Cardiac muscle cell (in vitro differentiated cells and primary cell): ENCODE measurements around the gene IRX2. TPM values are rescaled to one million over a fixed set of nuclear protein-coding genes. Genes with fewer than 3 reads are reported as not detected.

ENCODE experiments used
- DNase-seq, 2 donors: peaks; one replicate each; pipeline versions ENCODE4 v3.0.0 to v3.0.0-alpha.2; 2010 to 2017; ENCODE audit warnings: low read depth in 1 of 2, low spot score in 1 of 2
- H3K27ac ChIP-seq: fragments of 200-600 bp; sonication (generic); 2 replicates; pipeline ENCODE4 v1.5.1; 2016
- H3K27me3 ChIP-seq: fragments of 200-600 bp; sonication (generic); 2 replicates; pipeline ENCODE4 v1.6.0; 2016; ENCODE audit warnings: control low read depth
- H3K36me3 ChIP-seq: fragments of 200-600 bp; sonication (generic); 2 replicates; pipeline ENCODE4 v1.5.1; 2016; ENCODE audit warnings: control low read depth
- H3K4me1 ChIP-seq: fragments of 200-600 bp; sonication (generic); 2 replicates; pipeline ENCODE4 v1.8.1; 2017; ENCODE audit warnings: low read depth, mild to moderate bottlenecking, mixed run types
- H3K4me3 ChIP-seq: fragments of 200-600 bp; sonication (generic); 2 replicates; pipeline ENCODE4 v1.5.1; 2016; ENCODE audit warnings: mild to moderate bottlenecking
- H3K9me3 ChIP-seq: fragments of 200-600 bp; sonication (generic); 2 replicates; pipeline ENCODE4 v1.5.1; 2017; ENCODE audit warnings: low read depth, mild to moderate bottlenecking, control low read depth
- polyA plus RNA-seq: library from polyadenylated mRNA; unstranded; fragments of >200 nt; fragmentation: Nextera tagmentation; extraction: Ambion mirVana; gene quantifications from 2 replicates; pipeline ENCODE4 v1.2.1, GENCODE V29; 2016
- total RNA-seq: library from RNA; depleted of rRNA; stranded (reverse); fragments of >200 nt; gene quantifications from 2 replicates; pipeline ENCODE4 v1.2.3, GENCODE V29; 2016
- TF ChIP-seq, protein P1 (sequence below): IDR thresholded peaks from 2 replicates; pipeline ENCODE4 v1.5.1; 2012; ENCODE audit warnings: low read depth, mild to moderate bottlenecking, low read length

IRX2 gene
- total and polyA plus RNA-seq, 2 experiments from 2014 or later: 55.2 to 122 TPM

DNA sequence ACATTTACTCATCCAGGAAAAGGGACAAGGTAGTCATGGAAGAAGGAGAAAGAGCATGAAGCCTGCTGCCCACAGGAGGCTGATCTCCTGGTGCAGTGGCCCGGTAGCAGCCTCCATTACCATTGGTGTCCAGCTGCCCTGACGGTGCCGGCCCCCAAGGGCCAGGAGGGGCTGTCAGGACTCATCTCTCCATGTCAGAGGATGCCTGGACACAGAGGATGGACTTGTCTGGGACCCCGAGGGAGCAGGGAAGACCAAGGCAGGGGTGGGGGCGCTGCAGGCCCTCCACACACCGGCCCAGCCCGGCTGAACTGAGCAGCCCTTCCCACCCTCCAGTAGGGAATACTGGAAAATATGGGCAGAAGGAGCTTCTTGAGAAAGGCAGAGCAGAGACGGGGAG is 52.2 kb downstream of the IRX2 start:
- no peaks in the 10 kb centered on the region for H3K9me3 ChIP-seq
- no peak overlapping the region for H3K4me3 ChIP-seq
- TF ChIP-seq, protein P1, sequence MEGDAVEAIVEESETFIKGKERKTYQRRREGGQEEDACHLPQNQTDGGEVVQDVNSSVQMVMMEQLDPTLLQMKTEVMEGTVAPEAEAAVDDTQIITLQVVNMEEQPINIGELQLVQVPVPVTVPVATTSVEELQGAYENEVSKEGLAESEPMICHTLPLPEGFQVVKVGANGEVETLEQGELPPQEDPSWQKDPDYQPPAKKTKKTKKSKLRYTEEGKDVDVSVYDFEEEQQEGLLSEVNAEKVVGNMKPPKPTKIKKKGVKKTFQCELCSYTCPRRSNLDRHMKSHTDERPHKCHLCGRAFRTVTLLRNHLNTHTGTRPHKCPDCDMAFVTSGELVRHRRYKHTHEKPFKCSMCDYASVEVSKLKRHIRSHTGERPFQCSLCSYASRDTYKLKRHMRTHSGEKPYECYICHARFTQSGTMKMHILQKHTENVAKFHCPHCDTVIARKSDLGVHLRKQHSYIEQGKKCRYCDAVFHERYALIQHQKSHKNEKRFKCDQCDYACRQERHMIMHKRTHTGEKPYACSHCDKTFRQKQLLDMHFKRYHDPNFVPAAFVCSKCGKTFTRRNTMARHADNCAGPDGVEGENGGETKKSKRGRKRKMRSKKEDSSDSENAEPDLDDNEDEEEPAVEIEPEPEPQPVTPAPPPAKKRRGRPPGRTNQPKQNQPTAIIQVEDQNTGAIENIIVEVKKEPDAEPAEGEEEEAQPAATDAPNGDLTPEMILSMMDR: no peak
- no peaks in the 10 kb centered on the region for H3K4me1 ChIP-seq
- H3K36me3 ChIP-seq: no peaks in the 10 kb centered on the region
- no peak for DNase-seq
- H3K27ac ChIP-seq: no peak overlapping the region
- H3K27me3 ChIP-seq: no peaks in the 10 kb centered on the region

DNA sequence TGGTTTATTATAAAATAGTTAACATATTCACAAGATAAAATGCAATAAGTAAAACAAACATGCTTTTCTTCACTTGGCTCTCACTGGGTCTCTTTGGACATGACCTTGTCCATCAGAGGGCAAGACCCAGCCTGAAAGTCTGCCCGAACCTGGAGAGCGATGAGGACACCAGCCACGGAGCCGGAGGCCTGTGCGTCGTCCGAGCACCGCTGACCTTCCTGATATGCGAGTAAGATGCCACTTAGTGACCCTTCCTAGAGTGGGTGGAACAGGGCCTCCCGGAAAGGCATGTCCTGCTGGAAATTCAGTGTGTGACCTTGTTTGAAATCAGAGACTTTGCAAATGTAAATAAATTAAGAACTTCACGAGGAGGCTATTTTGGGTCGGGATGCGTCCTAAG is 52.9 kb downstream of the IRX2 start:
- no peak for DNase-seq
- Histone ChIP-seq H3K36me3 (no peaks in the 10 kb centered on the region), H3K27me3 (no peaks in the 10 kb centered on the region), H3K9me3 (no peaks in the 10 kb centered on the region), H3K4me1 (no peaks in the 10 kb centered on the region), H3K27ac (no peak overlapping the region), H3K4me3 (no peak overlapping the region)
- TF ChIP-seq, protein P1: no peak

- no peak for DNase-seq
- no peaks in the 10 kb centered on the region for H3K36me3 ChIP-seq
- H3K4me3 ChIP-seq: no peak overlapping the region
- no peaks in the 10 kb centered on the region for H3K4me1 ChIP-seq
- H3K9me3 ChIP-seq: no peaks in the 10 kb centered on the region
- TF ChIP-seq, protein P1: no peak
- H3K27ac ChIP-seq: no peak overlapping the region
- no peaks in the 10 kb centered on the region for H3K27me3 ChIP-seq
Observed at GRCh38 chr5:2697446-2698200, 53.9 kb downstream of the IRX2 start.

- Histone ChIP-seq H3K27ac (no peak overlapping the region), H3K36me3 (no peaks in the 10 kb centered on the region), H3K27me3 (no peaks in the 10 kb centered on the region), H3K4me3 (no peak overlapping the region), H3K9me3 (no peaks in the 10 kb centered on the region), H3K4me1 (no peaks in the 10 kb centered on the region)
- TF ChIP-seq, protein P1: no peak
- no peak for DNase-seq
Observed at GRCh38 chr5:2697041-2697440, 54.4 kb downstream of the IRX2 start.
